NB4 (cell line): ENCODE measurements around the gene KRT15.

ENCODE experiments used
- DNase-seq: peaks from one replicate; pipeline ENCODE4 v3.0.0; 2010; ENCODE audit warnings: low read depth
- H3K4me3 ChIP-seq: one replicate; pipeline ENCODE4 v1.5.1; 2011; ENCODE audit warnings: mild to moderate bottlenecking, low read depth, low read length, moderate library complexity
- MYC ChIP-seq: IDR thresholded peaks from 2 replicates; pipeline ENCODE4 v1.6.1; 2011; ENCODE audit warnings: low read depth, low read length
- POLR2A ChIP-seq: IDR thresholded peaks from 2 replicates; pipeline ENCODE4 v1.6.1; 2011; ENCODE audit warnings: mild to moderate bottlenecking; ENCODE audit not compliant: insufficient read length; ENCODE audit errors: extremely low read depth
- TF ChIP-seq, protein P1 (sequence below): IDR thresholded peaks from one replicate; pipeline ENCODE4 v1.5.1; 2012; ENCODE audit warnings: low read depth, low read length
- TF ChIP-seq, protein P2 (sequence below): IDR thresholded peaks from 2 replicates; pipeline ENCODE4 v1.6.1; 2011; ENCODE audit warnings: low read depth, low read length

Gene KRT15

DNA sequence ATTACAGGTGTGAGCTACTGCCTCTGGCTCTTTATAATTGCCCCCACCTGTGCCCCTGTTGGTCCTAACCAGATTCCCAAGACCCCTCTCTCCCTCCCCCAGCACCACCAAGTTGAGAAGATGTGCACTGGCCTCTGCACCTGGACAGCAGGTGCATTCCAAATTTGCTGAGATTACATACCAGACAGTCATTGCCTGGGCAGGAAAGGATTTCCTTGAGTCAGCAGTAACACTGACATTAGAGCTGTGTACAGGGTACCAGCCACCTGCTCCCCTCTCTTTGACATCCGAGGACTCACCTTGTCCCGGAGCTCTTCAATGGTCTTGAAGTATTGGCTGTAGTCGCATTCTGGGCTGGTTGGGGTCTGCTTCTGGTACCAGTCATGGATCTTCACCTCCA lies 659 bp downstream of the KRT15 start:
- H3K4me3 ChIP-seq: no peak overlapping the region
- no peak for DNase-seq
- TF ChIP-seq POLR2A (no peak), MYC (no peak)
- TF ChIP-seq, protein P1, sequence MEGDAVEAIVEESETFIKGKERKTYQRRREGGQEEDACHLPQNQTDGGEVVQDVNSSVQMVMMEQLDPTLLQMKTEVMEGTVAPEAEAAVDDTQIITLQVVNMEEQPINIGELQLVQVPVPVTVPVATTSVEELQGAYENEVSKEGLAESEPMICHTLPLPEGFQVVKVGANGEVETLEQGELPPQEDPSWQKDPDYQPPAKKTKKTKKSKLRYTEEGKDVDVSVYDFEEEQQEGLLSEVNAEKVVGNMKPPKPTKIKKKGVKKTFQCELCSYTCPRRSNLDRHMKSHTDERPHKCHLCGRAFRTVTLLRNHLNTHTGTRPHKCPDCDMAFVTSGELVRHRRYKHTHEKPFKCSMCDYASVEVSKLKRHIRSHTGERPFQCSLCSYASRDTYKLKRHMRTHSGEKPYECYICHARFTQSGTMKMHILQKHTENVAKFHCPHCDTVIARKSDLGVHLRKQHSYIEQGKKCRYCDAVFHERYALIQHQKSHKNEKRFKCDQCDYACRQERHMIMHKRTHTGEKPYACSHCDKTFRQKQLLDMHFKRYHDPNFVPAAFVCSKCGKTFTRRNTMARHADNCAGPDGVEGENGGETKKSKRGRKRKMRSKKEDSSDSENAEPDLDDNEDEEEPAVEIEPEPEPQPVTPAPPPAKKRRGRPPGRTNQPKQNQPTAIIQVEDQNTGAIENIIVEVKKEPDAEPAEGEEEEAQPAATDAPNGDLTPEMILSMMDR: no peak
- TF ChIP-seq, protein P2, sequence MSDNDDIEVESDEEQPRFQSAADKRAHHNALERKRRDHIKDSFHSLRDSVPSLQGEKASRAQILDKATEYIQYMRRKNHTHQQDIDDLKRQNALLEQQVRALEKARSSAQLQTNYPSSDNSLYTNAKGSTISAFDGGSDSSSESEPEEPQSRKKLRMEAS: no peak

DNA sequence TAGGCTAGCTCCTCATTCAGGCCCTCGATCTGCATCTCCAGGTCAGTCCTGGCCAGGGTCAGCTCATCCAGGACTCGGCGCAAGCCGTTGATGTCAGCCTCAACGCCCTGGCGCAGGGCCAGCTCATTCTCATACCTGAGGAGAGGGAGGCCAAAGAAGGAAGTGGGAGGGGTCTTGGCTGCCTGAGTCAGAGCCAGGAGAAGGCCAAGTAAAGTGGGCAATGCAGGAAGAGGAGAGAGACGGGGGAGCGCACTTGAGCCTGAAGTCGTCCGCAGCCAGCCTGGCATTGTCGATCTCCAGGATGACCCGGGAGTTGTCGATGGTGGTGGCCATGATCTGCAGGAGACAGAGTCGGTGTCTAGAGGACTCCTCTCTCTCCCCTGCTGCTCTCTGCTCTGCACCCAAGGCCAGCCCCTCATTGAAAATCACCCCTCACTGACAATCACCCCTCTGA lies 1.8 kb downstream of the KRT15 start:
- H3K4me3 ChIP-seq: no peak overlapping the region
- TF ChIP-seq, protein P1: no peak
- TF ChIP-seq, protein P2: no peak
- no peak for TF ChIP-seq MYC
- no peak for TF ChIP-seq POLR2A
- no peak for DNase-seq

DNA sequence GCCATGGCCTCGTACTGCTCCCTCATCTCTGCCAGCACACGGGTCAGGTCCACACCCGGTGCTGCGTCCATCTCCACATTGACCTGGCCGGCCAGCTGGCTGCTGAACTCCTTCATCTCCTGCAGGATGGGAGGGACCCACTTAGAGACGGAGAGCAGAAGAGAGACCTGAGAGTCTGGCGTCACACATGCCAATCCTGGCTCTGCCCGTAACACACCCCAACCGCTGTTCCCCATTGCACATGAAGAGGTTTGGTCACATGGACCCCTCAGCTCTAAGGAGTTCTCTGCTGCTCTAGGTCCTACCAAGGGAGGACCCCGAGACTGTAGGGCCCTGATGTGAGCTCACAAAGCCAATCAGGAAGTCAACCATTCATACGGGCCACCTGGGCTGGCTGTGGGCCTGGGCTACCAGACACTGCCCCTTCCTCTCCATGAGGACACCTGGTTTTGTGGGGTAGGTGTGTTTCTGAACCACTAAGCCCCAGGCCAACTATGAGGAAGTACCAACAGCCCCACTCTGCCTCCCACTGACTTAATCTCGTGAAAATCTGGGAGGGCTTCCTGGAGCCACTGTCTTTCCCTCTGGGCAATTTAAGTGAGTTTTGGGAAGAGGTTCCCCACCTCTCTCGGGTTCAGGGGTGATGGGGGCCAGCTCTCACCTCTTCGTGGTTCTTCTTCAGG lies 2.4 kb downstream of the KRT15 start:
- TF ChIP-seq, protein P2: no peak
- TF ChIP-seq POLR2A (no peak), MYC (no peak)
- TF ChIP-seq, protein P1: no peak
- no peak overlapping the region for H3K4me3 ChIP-seq
- DNase-seq: no peak

DNA sequence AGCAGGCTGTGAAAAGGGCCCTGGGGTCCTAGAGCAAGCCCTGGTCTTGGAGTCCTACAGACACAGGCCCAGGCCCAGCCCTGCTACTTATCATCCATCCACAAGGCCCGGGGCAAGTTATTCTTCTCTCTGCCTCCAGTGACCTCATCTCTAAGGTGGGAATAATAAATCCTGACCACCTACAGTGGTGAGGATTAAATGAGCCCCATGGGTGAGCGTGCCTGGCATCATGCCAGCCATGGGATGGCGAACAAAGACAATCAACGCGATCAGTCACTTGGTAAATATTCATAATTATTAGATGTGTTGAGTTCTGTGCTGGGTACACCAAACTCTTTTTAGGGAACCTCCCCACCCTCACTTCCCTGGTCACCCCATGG lies 5.5 kb downstream of the KRT15 start:
- H3K4me3 ChIP-seq: no peak overlapping the region
- no peak for TF ChIP-seq MYC
- TF ChIP-seq, protein P1: no peak
- TF ChIP-seq, protein P2: no peak
- no peak for DNase-seq

DNA sequence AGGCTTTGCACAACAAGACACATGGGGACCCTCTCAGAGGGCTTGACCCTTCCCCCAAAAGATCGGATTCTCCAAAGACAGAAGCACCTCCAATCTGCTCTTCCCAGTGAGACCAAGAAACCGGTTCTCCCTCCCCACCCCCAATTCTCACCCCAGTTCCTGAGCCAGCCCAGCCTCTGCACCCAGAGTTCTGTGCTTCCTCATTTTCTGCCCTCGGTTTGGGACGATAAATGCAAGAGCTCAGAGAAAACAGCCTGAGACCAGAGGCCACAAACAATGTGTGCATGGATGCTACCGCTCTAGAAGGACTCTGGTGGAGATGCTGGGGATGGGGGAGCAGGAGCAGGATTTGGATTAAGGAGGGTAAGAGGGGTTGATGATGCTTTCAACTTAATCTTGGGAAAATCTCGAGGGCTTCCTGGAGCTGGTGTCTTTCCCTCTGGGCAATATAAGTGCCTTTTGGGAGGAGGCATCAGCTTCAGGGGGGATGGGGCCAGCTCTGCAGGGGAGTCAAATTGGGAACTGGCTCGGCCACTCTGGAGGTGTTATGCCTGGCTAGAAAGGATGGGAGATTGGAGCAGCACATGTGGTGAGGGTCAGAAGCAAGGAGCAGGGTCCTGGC lies 6.0 kb downstream of the KRT15 start:
- no peak overlapping the region for H3K4me3 ChIP-seq
- TF ChIP-seq, protein P1: no peak
- peak; percentile 15 for DNase-seq

DNA sequence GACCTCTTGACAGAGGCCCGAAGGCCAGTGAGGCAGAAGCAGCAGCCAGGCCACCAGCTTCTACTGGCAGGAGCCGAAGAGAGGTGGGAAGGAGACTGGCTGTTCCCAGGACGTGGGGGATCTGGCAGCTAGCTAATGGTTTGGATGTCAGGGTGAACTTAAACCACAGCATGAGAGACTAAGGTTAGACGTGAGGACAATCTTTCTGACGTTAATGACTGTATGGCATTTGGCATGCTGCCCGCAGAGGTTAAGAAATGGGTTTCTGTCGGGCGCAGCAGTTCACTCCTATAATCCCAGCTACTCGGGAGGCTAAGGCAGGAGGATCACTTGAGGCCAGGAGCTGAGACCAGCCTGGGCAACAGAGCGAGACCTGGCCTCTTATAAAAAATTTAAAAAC lies 7.0 kb downstream of the KRT15 start:
- H3K4me3 ChIP-seq: no peak overlapping the region
- TF ChIP-seq, protein P1: no peak
- TF ChIP-seq MYC: no peak
- TF ChIP-seq POLR2A: no peak
- TF ChIP-seq, protein P2: no peak
- DNase-seq: no peak
